HepG2 (cell line): ENCODE measurements around the gene VEZF1.

ENCODE experiments used
- KAT7 ChIP-seq: IDR thresholded peaks from 2 replicates; pipeline ENCODE4 v1.6.1; 2018; ENCODE audit warnings: borderline replicate concordance, missing compliant biosample characterization
- POLR2A ChIP-seq, 2 experiments: IDR thresholded peaks; 2 replicates each; pipeline ENCODE4 v1.6.1; 2011; ENCODE audit warnings: low read depth in 2 of 2, low read length in 2 of 2, mild to moderate bottlenecking in 1 of 2, moderate library complexity in 1 of 2; ENCODE audit not compliant: insufficient read depth in 1 of 2
- ZNF234 ChIP-seq: sonication (generic); formaldehyde crosslinking; conservative IDR thresholded peaks from 2 replicates; pipeline ENCODE4 v1.5.1; 2020; ENCODE audit warnings: mild to moderate bottlenecking, missing genetic modification reagents
- ZNF781 ChIP-seq: sonication (generic); formaldehyde crosslinking; IDR thresholded peaks from 2 replicates; pipeline ENCODE4 v1.5.1; 2020; ENCODE audit warnings: borderline replicate concordance, mild to moderate bottlenecking, missing genetic modification reagents; ENCODE audit errors: not compliant biosample characterization
- ZZZ3 ChIP-seq: sonication (generic); formaldehyde crosslinking; IDR thresholded peaks from 2 replicates; pipeline ENCODE4 v1.4.0; 2020; ENCODE audit warnings: missing genetic modification reagents, mild to moderate bottlenecking, borderline replicate concordance

DNA sequence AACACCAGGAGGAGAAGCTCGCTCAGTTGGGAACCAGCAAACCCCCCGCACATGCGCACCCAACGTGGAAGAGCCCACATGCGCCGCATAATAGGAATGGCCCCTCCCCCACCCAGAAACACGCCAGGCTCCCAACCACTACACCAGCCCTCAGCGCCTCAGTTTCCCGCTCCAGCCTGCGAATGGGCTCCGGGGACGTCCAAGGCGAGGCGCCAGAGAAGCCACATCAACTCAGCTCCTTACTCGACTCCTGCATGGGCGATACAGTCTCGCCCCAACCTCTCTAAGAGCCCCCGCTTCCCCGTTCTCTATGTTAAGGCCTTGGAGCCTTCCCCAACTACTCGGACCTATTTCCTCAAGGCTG, 18.5 kb upstream of the VEZF1 start:
- TF ChIP-seq ZNF781 (no peak), ZZZ3 (CRISPR knock-in tag) (no peak), ZNF234 (CRISPR knock-in tag) (no peak), POLR2A (IDR thresholded peaks at IDR 0.05; ENCODE audit: insufficient read depth in 1 of 2, low read depth in 2 of 2, low read length in 2 of 2) (no peak), KAT7 (CRISPR knock-in tag) (no peak)
